HG03432 (cell line): ENCODE results near the gene KRTAP2-3.
"Not testable (repeated sequence)": the region's sequence is repeated elsewhere in the genome, so short reads cannot be mapped to it uniquely, and the experiment has no call there.

Experiments
- ATAC-seq: cut with Tn5 transposase; IDR thresholded peaks from one replicate; pipeline ENCODE4 v1.9.1; 2021; ENCODE audit warnings: mild to moderate bottlenecking, moderate library complexity; ENCODE audit not compliant: unreplicated experiment

KRTAP2-3 gene, protein sequence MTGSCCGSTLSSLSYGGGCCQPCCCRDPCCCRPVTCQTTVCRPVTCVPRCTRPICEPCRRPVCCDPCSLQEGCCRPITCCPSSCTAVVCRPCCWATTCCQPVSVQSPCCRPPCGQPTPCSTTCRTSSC

DNA sequence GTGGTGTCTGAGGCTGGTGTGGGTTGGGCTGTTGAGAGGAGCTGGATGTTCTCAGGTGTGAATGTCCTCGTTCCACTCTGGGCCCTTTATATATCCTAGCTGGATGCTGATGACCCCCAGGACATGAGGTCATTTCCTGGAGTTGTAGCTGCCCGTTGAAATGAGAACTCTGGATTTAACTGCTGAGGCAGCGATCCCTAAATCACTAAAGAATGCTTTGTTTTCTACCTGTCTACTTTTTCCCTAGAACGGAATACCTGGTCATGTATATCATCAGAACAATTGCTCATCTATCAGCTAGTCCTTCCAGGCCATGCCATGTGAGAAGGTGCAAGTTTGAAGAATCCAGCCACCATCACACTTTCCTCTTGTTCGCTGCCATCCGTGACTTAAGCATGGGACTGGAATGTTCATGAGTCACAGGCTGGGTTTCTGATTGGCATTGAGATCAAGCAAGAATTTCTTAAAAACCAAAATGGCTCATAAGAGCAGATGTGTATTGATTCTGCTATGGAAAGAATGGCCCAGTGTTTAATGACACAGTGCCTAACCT is at the start of gene KRTAP2-3:
Gene KRTAP2-3, minus strand, starts transcription at position 63 of the 553 bp plus-strand sequence. CDS start 64 bp downstream, outside the sequence.
- no peak for ATAC-seq

DNA sequence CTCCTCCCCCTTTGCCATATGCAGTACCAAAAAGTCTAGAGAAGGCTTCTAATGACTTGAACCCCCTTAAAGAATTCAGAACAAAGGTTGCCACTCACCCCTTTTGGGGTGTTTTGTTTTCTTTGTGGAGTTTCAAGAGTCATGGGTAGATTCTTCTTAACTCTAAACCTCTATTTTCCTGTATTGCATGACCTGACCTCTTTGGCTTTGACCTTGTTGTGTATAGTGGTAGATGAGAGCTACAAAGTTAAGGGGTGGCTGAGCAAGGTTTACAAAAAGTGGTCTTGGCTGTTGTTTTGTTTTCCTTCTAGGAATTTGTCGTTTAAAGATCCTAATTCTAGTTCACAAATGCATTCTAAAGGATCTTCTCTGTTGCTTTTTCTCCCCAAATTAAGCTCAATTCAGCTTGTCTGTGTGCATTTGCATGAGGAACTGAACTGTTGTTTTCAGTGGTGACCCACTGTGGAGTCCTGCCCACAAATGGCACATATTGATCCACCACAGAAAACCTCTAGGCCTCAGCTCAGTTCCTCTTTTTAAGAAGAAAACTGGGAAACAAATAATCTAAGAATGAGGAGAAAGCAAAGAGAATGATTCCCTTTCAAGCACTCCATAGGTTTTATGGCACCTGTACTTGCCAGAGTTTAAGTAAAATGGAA is 48.9 kb upstream of the KRTAP2-3 start:
- not testable (repeated sequence) for ATAC-seq

DNA sequence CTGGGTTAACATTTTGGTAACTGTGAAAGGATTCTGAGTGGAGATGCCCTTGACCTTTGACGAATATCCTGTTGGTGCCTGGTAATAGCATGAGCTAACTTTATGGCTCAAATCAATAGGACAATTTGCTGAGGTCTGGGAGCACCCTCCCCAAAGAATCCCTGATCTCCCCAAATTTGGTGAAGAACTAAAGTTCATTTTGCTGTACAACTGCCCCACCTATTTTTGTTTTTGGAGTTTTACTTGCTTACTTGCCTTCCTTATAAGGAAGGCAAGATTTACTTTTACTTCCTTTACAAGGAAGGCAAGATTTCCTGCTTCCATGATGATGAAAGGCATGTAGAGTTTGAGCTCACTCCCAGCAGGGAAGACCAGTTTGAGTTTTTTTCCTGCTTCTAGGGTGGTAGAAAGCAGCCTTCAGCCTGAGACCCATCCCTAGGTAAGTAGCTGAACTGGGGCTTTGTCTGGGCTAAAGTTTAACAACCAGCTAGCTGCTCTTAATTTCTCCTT is 48.1 kb upstream of the KRTAP2-3 start:
- no peak for ATAC-seq

DNA sequence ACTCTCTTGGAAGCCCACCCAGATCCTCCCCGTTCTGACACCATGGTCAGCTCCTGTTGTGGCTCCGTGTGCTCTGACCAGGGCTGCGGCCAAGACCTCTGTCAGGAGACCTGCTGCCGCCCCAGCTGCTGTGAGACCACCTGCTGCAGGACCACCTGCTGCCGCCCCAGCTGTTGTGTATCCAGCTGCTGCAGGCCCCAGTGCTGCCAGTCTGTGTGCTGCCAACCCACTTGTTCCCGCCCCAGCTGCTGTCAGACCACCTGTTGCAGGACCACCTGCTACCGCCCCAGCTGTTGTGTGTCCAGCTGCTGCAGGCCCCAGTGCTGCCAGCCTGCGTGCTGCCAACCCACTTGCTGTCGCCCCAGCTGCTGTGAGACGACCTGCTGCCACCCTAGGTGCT is 45.4 kb upstream of the KRTAP2-3 start, which contains the start of gene KRTAP4-9:
Gene KRTAP4-9, plus strand, starts transcription at position 43 of the 400 bp plus-strand sequence. Its CDS starts 0 bp downstream, at position 43.
- ATAC-seq = not testable (repeated sequence)

DNA sequence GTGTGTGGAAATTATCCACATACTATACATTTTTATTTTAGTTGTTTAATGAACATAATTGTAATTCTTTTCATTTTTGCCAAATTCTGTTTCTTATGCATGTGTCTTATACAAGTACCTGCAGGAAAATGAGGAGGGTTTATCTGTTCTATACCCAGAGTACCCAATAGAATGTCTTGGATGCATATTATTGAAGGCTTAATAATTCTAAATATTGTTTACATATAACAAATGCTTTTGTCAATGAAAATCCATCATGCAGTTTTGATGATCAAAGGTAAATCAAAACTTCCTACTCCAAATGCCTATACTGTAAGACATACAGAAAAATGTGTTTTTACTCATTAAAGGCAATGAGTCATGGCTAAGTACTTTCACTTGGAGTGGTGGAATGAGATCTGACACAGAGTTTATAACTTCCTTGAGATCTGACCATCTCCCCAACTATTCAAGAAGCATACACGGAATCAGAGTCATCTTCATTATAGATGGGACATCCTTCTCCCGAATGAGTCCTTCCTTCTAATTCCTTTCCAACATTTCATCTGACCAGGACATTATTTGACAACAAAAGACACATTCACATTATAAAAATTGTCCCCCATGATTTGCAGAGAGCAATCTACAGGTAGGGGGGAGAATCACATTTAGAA is 44.6 kb upstream of the KRTAP2-3 start:
- not testable (repeated sequence) for ATAC-seq

DNA sequence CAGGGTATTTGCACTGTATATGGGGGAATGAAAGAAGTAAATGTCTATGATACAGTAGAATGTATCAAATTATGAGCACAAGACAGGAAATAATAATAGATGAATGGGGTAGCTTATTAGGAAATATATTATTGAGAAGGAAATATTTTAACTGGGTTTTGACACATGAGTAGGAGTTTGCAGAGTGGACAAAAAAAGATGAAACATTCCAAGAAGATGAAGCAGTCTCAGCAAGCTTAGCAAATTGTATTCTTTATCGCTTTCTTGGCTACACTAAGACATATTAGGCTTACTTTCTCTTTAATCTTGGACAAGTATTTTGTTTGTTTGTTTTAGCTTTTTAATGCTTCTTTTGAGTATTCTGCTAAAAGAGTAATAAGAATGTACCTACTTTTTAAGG is 44.0 kb upstream of the KRTAP2-3 start:
- ATAC-seq = no peak

DNA sequence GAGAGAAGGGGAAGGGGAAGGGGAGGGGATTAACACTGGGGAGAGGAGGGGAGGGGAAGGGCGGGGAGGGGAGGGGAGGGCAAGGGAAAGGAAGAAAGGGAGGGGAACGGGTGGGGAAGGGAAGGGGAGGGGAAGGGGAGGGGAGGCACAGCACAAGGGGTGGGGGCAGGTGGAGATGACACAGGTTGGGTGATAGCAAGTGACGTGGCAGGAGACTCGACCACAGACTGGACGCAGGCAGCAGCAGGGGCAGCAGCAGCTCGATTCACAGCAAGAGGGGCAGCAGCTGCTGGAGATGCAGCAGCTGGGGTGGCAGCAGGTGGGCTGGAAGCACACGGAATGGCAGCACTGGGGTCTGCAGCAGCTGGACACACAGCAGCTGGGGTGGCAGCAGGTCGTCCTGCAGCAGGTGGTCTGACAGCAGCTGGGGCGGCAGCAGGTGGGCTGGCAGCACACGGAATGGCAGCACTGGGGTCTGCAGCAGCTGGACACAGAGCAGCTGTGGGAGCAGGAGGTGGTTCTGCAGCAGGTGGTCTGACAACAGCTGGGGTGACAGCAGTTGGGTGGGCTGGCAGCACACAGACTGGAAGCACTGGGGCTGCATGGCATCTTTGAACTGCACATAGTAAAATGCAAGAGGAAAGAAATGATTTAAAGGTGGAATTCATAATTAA is 41.8 kb upstream of the KRTAP2-3 start, which contains the start of gene KRTAP4-16:
Gene KRTAP4-16, minus strand, starts transcription at position 624 of the 674 bp plus-strand sequence. Its CDS starts 0 bp downstream, at position 624.
- ATAC-seq = no peak

DNA sequence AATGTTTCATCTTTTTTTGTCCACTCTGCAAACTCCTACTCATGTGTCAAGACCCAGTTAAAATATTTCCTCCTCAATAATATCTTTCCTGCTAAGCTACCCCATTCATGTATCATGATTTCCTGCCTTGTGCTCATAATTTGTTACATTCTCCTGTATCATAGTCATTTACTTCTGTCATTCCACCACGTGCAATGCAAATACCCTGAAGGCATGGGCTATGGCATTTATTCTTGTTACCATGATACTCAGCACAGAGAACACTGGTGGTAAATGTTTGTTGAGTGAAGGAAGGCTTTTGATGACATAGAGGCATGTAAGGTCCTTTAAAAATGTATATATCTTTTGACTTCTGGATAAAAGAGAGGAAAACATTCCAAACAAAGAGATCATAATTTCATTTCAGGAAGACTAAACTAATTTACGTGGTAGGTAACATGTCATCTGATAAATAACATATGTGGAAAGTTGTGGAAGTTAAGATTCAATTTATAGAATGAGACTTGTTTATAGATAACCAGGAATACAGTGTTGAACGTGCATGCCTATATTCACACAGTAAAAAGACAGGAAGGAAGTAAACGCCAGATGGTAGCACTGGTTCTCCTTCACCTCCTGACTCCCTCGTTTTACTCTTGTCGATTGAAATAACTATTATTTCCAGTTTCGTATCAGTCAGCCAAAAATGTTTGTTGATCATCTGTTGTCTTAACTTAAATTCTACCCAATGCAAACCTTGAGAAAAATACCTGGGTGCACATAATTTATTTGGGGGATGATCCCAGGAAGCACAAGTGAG is 40.0 kb upstream of the KRTAP2-3 start:
- not testable (repeated sequence) for ATAC-seq

DNA sequence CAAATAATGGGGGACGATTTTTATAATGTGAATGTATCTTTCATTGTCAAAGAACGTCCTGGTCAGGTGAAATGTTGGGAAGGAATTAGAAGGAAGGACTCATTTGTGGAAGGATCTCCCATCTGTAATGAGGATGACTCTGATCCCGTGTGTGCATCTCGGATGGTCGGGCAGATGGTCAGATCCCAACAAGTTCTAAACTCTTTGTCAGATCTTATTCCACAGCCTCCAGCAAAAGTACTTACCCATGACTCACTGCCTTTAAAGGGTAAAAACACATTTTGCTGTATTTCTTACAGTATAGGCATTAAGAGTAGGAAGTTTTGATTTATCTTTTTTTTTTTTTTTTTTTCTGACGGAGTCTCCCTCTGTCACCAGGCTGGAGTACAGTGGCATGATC is 38.6 kb upstream of the KRTAP2-3 start:
- ATAC-seq = no peak

DNA sequence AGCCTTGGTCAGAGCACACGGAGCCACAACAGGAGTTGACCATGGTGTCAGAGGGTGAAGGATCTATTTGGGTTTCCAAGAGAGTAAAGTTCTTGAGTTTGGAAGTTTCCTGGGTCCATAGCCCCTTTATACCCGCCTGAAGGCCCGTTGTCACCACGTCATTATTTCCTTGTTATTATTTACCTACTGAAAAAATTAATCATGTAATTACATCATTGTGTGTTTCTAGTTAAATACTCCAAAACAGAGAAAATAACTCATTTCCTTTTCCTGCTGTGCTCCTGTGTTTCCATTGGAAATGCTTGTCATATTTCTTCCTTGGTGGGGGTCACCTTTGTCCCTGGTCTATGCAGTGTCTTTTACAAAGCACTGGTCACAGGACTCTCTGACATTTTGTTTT is 38.1 kb upstream of the KRTAP2-3 start, which contains the start of gene KRTAP4-8:
Gene KRTAP4-8, minus strand, starts transcription at position 101 of the 400 bp plus-strand sequence. Its CDS starts 58 bp downstream, at position 43.
- no peak for ATAC-seq

DNA sequence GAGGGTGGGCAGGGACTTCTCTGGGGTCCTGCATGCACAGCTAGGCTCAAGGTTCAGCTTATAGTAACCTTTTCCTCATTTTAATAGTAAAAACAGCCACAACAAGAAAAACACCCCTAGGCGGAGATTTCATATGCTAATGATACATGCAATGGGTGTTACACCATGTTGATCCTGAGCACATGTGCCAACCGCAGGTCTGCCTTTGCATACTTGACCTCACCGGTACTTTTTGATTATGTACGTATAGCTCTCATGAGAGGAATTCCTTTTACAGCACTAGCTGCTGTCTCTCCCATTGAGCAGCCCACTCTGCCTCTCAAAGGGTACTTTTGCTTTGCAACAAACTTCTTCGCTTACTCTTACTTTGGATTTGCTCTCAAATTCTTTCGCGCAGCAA is 36.1 kb upstream of the KRTAP2-3 start:
- no peak for ATAC-seq

DNA sequence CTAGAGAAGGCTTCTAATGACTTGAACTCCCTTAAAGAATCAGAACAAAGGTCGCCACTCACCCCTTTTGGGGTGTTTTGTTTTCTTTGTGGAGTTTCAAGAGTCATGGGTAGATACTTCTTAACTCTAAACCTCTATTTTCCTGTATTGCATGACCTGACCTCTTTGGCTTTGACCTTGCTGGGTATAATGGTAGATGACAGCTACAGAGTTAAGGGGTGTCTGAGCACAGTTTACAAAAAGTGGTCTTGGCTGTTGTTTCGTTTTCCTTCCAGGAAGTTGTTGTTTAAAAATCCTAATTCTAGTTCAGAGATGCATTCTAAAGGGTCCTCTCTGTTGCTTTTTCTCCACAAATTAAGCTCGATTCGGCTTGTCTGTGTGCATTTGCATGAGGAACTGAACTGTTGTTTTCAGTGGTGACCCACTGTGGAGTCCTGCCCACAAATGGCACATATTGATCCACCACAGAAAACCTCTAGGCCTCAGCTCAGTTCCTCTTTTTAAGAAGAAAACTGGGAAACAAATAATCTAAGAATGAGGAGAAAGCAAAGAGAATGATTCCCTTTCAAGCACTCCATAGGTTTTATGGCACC is 28.9 kb upstream of the KRTAP2-3 start:
- ATAC-seq = not testable (repeated sequence)

DNA sequence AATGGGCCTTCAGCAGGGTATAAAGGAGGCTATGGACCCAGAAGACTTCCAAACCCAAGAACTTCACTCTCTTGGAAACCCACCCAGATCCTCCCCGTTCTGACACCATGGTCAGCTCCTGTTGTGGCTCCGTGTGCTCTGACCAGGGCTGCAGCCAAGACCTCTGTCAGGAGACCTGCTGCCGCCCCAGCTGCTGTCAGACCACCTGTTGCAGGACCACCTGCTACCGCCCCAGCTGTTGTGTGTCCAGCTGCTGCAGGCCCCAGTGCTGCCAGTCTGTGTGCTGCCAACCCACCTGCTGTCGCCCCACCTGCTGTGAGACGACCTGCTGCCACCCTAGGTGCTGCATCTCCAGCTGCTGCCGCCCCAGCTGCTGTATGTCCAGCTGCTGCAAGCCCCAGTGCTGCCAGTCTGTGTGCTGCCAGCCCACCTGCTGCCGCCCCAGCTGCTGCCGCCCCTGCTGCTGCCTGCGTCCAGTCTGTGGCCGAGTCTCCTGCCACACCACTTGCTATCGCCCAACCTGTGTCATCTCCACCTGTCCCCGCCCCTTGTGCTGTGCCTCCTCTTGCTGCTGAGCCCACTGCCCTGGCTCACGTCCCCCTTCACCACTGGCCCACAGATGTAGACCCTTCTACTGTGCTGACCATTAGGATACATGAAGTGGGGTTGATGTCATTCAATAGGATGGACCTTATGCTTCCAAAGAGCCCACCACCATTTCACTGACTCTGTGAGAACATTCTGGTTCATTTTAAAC is 24.4 kb upstream of the KRTAP2-3 start, which contains the start of gene KRTAP4-7:
Gene KRTAP4-7, plus strand, starts transcription at position 51 of the 757 bp plus-strand sequence. Its CDS starts 57 bp downstream, at position 108.
- not testable (repeated sequence) for ATAC-seq

DNA sequence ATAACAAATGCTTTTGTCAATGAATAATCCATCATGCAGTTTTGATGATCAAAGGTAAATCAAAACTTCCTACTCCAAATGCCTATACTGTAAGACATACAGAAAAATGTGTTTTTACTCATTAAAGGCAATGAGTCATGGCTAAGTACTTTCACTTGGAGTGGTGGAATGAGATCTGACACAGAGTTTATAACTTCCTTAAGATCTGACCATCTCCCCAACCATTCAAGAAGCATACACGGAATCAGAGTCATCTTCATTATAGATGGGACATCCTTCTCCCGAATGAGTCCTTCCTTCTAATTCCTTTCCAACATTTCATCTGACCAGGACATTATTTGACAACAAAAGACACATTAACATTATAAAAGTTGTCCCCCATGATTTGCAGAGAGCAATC is 23.5 kb upstream of the KRTAP2-3 start:
- ATAC-seq = not testable (repeated sequence)

DNA sequence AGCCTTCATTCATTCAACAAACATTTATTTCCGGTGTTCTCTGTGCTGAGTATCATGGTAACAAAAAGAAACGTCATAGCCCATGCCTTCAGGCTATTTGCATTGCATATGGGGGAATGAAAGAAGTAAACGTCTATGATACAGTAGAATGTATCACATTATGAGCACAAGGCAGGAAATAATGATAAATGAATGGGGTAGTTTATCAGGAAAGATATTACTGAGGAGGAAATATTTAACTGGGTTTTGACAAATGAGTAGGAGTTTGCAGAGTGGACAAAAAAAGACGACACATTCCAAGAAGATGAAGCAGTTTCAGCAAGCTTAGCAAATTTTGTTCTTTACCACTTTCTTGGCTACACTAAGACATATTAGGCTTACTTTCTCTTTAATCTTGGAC is 22.7 kb upstream of the KRTAP2-3 start:
- no peak for ATAC-seq

DNA sequence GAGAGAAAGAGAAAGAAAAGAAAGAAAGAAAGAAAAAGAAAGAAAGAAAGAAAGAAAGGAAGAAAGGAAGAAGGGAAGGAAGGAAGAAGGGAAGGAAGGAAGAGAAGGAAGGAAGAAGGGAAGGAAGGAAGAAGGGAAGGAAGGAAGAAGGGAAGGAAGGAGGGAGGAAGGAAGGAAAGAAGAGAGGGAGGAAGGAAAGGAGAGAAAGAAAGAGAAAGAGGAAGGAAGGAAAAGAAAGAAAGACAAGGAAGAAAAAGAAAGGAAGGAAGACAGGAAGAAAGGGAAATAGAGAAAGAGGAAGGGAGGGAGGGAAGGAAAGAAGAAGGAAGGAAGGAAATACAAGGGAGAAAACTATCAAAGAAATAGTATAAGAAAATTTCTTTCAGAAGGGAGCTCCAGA is 16.9 kb upstream of the KRTAP2-3 start:
- ATAC-seq = no peak

DNA sequence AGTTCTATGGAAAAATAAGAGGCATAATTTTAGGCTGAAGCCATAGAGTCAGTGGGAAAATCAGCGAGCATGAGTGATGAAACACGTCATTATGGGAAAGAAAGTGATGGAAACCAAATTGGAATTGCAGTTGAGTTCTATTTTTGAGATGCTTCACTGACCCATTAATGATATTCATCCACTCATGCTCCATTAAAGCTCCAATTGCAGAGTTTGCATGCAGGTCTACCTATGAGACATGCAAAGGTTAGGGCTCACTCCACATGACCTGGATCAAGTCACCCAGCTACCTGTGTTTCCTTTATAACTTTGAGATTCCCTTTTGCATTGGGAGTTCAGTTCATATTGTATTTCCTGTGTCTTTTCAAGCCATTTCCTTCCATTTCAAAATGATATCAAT is 13.8 kb upstream of the KRTAP2-3 start:
- no peak for ATAC-seq

DNA sequence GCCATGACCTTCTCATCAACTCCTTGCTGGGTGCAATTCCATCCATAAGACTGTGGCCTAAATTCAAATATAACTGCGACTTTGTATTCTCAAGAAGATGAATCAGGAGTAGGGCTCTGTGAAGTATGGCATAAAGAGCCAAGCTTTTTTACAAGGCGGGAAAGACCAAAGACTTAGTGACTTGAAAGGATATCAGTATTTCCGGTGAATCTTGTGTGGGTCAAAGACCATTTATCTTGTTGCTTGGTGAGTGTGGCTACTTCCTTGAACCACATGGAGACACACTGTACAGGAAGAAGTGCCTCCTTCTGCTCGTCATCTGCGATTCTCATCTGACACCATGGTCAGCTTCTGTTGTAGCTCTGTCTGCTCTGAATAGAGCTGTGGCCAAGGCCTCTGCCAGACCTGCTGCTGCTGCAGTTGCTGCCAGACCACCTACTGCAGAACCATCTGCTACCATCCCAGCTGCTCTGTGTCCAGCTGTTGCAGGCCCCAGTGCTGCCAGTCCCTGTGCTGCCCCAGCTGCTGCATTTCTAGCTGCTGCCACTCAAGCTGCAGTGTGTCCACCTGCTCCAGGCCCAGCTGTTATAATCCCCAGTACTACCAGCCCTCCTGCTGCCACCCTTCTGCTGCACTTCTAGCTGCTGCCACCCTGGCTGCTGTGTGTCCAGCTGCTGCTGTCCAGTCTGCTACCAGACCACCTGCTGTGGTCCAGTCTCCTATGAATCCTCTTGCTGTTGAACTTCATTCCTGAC is 11.9 kb upstream of the KRTAP2-3 start:
- ATAC-seq = no peak
